ENCODE results near the gene OR6M1.

DNA sequence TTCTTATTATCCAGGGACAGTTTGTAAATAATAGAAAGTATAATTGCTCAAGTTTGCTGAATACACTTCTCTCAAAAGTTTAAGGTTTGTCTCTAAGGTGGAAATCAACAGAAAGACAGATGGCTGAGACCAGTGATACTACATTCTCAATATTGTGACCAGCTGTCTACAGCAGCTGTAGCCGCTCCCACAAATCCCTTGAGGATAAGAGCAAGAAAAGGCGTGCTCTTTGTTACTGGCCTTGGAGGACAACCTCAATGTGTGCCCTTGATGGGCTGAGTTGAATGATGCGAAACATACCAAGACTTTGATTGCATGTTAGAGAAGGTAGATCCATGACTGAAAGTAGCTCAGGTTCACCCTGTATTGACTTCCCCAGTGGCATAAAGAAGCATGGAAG, 6.1 kb downstream of the OR6M1 start:
- TF ChIP-seq GATA2 (IDR thresholded peaks at IDR 0.05; ENCODE audit: low read depth, low read length) (no peak), GATA3 (IDR thresholded peaks at IDR 0.05; ENCODE audit: low read depth, low read length) (no peak)

Measured in SH-SY5Y (cell line).